Activated naive CD8-positive, alpha-beta T cell treated with anti-CD3 and anti-CD28 coated beads, Interleukin-2, amount 50 U/mL, for 24 hours (primary cell): Measurements from ENCODE around the gene WDR53.
"Not testable (repeated sequence)": the region's sequence is repeated elsewhere in the genome, so short reads cannot be mapped to it uniquely, and the experiment has no call there.

Experiments
- ATAC-seq: fragments of 150-1000 bp; cut with Tn5 transposase; one replicate; pipeline ENCODE4 v1.10.0; 2021
- DNase-seq: peaks from one replicate; pipeline ENCODE4 v3.0.0; 2021
- H3K27ac Mint-ChIP-seq: one replicate; pipeline ENCODE4 v1.8.0; 2021; ENCODE audit warnings: mild to moderate bottlenecking, mixed read lengths
- H3K27me3 Mint-ChIP-seq: one replicate; pipeline ENCODE4 v1.8.0; 2021; ENCODE audit warnings: mixed read lengths
- H3K36me3 Mint-ChIP-seq: one replicate; pipeline ENCODE4 v1.8.0; 2021; ENCODE audit warnings: low read depth, mixed read lengths
- H3K4me1 Mint-ChIP-seq: one replicate; pipeline ENCODE4 v1.8.0; 2021; ENCODE audit warnings: mixed read lengths
- H3K4me3 Mint-ChIP-seq: one replicate; pipeline ENCODE4 v1.8.0; 2021; ENCODE audit warnings: mild to moderate bottlenecking, moderate library complexity, mixed read lengths
- H3K9me3 Mint-ChIP-seq: one replicate; pipeline ENCODE4 v1.8.0; 2021; ENCODE audit warnings: mixed read lengths

WDR53 gene

DNA sequence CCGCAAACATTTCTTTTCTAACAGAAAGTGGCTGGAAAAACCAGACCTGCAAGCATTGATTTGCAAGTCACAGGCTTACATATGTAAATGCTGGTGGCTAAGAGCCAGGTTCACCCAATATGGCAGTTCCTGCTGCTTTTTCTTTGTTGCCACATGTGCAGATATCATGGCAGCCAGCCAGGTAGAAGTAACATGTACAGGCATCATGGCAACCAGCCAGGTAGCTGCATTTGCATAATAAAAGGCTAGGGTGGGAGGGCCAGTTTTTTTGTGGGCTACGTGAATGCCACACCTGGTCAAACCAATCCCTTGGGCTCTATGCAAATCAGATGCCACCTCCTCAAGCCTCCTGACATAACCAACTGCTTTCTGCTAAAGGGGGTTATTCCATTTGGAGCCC, 50.4 kb downstream of the WDR53 start:
- Mint-ChIP-seq H3K9me3 (peaks cover 50% of the 10 kb centered on the region), H3K4me1 (no peaks in the 10 kb centered on the region), H3K27ac (no peak overlapping the region), H3K36me3 (peaks cover 17% of the 10 kb centered on the region), H3K4me3 (no peak overlapping the region), H3K27me3 (no peaks in the 10 kb centered on the region)
- ATAC-seq (no peak), DNase-seq (no peak)

DNA sequence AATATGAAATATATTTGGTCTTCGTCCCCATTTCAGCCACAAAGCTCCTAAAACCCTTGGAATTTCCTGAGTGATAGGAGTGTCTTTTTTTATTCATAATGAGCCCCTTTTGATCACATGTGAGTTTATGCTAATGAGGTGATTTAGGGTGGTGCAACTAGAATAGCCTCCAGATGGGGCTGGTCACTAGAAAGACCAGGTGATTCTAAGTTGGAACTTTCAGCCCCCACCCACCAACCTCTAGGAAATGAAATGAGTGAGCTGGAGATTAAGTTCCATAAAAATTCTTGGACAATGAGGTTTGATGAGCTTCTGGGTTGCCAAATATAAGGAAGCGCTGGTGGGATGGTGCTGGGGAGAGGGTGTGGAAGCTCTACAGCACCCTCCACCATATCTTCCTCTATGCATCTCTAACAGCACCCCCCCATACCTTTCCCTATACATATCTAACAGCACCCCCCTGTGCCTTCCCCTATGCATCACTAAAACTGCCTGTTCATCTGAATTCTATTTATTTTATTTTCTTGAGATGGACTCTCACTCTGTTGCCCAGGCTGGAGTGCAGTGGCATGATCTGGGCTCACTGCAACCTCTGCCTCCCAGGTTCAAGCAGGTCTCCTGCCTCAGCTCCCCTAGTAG, 51.1 kb downstream of the WDR53 start:
- ATAC-seq (no peak), DNase-seq (no peak)
- Mint-ChIP-seq H3K27me3 (no peaks in the 10 kb centered on the region), H3K4me3 (no peak overlapping the region), H3K27ac (no peak overlapping the region), H3K9me3 (peaks cover 50% of the 10 kb centered on the region), H3K4me1 (no peaks in the 10 kb centered on the region), H3K36me3 (peaks cover 17% of the 10 kb centered on the region)

DNA sequence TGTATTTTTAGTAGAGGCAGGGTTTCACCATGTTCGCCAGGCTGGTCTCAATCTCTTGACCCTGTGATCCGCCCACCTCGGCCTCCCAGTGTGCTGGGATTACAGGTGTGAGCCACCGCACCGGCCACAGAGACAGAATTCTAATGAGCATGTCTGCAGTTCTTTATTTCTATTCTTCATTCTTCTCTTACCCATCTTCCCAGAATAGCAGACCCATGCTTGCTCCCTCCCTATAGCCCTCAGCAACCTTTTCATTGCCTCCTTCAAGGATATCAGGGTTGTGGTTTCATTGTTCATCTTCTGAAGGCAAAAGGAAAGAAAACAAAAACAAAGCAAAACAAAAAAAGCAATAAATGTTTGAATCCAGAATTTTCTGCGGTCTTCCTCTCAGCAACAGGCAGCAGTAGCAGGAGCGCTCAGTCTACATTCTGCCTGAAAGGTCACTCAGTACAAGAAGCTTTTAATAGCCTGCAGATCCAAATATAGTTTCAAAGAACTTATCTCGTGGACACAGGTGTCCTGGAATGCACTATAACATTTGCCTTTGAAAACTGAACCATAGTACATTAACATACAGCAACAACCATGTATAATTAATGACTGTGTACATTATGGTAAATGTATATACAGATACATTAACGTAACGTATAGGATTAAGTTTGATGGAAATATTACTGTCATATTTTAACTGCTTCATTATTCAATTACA, 53.3 kb downstream of the WDR53 start, which contains the start of gene SMCO1:
SMCO1 (minus strand) TSS at position 434 of the 709 bp plus-strand sequence; CDS start at position 297, 137 bp downstream.
- Mint-ChIP-seq H3K4me3 (no peak within 1 kb of the TSS), H3K27me3 (no peaks in the 10 kb centered on the region), H3K4me1 (peaks cover 4% of the 10 kb centered on the region), H3K27ac (no peak within 1 kb of the TSS), H3K36me3 (peaks cover 4% of the 10 kb centered on the region), H3K9me3 (peaks cover 29% of the 10 kb centered on the region)
- no peak for DNase-seq
- ATAC-seq, result no peak

DNA sequence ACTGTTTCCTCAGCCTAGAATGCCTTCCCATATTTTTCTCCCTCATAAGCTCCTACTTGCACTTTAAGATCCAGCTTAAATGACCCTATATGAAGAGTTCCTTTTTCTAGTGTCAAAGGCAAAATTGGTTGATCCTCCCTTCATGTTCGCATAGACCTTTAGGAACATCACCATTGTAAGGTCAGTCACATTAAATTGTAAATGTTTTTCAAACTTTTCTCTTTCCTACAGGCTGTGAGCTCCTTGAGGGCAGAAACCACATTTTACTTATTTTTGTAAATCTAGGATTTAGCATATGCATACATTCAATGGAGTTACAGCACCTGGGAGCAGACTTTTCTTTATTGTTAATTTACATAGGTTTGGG, 54.0 kb downstream of the WDR53 start:
- no peak overlapping the region for H3K27ac Mint-ChIP-seq
- peaks cover 4% of the 10 kb centered on the region for H3K36me3 Mint-ChIP-seq
- ATAC-seq (no peak), DNase-seq (no peak)
- peaks cover 22% of the 10 kb centered on the region for H3K9me3 Mint-ChIP-seq
- H3K4me3 Mint-ChIP-seq, result no peak overlapping the region
- no peaks in the 10 kb centered on the region for H3K27me3 Mint-ChIP-seq
- peaks cover 4% of the 10 kb centered on the region for H3K4me1 Mint-ChIP-seq

DNA sequence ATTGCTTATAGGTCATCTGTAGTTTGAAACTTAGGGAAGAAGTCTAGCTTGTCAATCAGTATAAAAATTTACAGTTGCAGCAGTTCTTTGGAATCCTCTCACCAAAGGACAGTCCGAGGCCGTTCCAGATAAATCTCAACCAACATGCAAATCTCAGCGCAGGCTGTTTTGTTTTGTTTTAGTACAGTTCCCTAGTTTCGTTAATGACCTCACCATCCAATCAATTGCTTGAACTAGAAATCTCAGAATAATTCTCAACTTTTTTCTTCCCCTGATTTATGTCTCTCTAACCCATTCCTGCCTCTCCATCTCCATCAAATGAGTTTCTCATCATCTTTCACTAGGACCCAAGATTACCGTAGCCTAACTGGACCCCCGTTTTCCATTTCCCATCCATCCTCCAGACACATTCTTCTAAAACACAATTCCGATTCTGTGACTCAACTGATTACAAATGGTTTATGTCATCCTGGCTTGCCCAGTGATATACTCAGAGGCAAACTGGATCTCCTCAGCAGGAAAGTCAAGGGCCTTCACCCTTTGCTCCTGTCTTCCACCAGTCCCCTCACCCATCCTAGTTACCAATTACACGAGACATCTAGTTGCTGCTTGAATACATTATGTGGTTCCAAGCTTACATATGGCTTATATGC, 54.5 kb downstream of the WDR53 start:
- peaks cover 2% of the 10 kb centered on the region for H3K36me3 Mint-ChIP-seq
- no peak overlapping the region for H3K4me3 Mint-ChIP-seq
- H3K27ac Mint-ChIP-seq, result no peak overlapping the region
- peaks cover 17% of the 10 kb centered on the region for H3K9me3 Mint-ChIP-seq
- H3K27me3 Mint-ChIP-seq, result no peaks in the 10 kb centered on the region
- ATAC-seq (no peak), DNase-seq (no peak)
- peaks cover 4% of the 10 kb centered on the region for H3K4me1 Mint-ChIP-seq

DNA sequence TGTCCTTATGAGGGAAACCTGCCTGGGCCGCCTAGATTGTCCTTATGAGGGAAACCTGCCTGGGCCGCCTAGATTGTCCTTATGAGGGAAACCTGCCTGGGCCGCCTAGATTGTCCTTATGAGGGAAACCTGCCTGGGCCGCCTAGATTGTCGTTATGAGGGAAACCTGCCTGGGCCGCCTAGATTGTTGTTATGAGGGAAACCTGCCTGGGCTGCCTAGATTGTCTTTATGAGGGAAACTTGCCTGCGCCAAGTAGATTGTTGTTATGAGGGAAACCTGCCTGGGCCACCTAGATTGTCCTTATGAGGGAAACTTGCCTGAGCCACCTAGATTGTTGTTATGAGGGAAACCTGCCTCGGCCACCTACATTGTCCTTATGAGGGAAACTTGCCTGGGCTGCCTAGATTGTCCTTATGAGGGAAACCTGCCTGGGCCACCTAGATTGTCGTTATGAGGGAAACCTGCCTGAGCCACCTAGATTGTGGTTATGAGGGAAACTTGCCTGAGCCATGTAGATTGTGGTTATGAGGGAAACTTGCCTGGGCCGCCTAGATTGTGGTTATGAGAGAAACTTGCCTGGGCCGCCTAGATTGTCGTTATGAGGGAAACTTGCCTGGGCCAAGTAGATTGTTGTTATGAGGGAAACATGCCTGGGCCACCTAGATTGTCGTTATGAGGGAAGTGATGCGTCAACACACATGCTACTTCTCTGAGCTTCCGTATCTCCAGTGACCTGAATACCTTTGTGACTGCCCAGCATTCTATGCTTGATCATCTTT, 56.5 kb downstream of the WDR53 start:
- Mint-ChIP-seq H3K27ac (peak overlapping the region; percentile 20), H3K9me3 (peaks cover 11% of the 10 kb centered on the region)
- H3K4me3 Mint-ChIP-seq, DNase-seq, ATAC-seq, H3K4me1 Mint-ChIP-seq, H3K36me3 Mint-ChIP-seq, H3K27me3 Mint-ChIP-seq: not testable (repeated sequence)

DNA sequence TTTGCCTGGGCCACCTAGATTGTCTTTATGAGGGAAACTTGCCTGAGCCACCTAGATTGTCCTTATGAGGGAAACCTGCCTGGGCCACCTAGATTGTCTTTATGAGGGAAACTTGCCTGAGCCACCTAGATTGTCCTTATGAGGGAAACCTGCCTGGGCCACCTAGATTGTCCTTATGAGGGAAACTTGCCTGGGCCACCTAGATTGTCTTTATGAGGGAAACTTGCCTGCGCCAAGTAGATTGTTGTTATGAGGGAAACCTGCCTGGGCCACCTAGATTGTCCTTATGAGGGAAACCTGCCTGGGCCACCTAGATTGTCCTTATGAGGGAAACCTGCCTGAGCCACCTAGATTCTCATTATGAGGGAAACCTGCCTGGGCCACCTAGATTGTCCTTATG, 57.2 kb downstream of the WDR53 start:
- not testable (repeated sequence) for ATAC-seq, H3K4me1 Mint-ChIP-seq, DNase-seq, H3K27me3 Mint-ChIP-seq, H3K4me3 Mint-ChIP-seq, H3K27ac Mint-ChIP-seq, H3K36me3 Mint-ChIP-seq
- peaks cover 14% of the 10 kb centered on the region for H3K9me3 Mint-ChIP-seq

DNA sequence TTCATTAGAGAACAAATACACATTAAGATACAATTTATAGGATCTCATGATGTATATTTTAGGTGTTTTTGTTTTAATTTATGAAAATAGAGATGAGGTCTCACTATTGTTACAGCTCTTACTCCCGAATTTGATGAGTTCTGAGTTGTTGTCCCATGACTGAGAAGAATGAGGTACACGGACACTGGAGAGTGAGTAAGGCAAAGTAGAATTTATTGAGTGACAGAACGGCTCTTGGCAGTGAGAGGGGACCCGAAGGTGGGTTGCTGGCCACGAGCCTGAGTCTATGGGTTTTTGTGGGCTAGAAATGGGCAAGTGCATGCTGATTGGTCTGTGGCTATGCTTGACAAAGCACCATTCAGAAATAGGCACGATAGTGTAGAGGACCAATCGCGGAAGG, 61.7 kb downstream of the WDR53 start:
- Mint-ChIP-seq H3K9me3 (peaks cover 7% of the 10 kb centered on the region), H3K27ac (no peak overlapping the region), H3K4me1 (peaks cover 13% of the 10 kb centered on the region), H3K4me3 (no peak overlapping the region), H3K27me3 (no peaks in the 10 kb centered on the region), H3K36me3 (peaks cover 12% of the 10 kb centered on the region)
- DNase-seq (no peak), ATAC-seq (no peak)

DNA sequence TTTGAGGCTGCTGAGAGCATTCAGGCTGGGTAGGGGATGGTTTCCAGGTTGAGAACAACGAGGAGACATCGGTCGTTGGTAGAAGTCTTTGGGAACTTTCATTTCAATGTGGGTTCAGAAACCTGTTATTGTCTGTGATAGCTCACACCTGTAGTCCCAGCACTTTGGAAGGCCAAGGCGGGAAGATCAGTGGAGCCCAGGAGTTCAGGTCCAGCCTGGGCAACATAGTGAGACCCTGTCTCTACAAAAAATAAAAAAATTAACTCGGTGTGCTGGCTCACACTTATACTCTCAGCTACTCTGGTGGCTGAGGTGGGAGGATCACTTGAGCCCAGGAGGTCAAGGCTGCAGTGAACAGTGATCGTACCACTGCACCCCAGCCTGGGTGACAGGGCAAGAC, 63.8 kb downstream of the WDR53 start:
- DNase-seq, result no peak
- peaks cover 7% of the 10 kb centered on the region for H3K9me3 Mint-ChIP-seq
- H3K27me3 Mint-ChIP-seq, result no peaks in the 10 kb centered on the region
- H3K4me3 Mint-ChIP-seq, result no peak overlapping the region
- H3K4me1 Mint-ChIP-seq, result peaks cover 29% of the 10 kb centered on the region
- no peak overlapping the region for H3K27ac Mint-ChIP-seq
- H3K36me3 Mint-ChIP-seq, result peaks cover 27% of the 10 kb centered on the region
- no peak for ATAC-seq
